ENCODE measurements around the gene WFS1. TPM values are rescaled to one million over a fixed set of nuclear protein-coding genes. Genes with fewer than 3 reads are reported as not detected.

WFS1 gene
- total and polyA plus RNA-seq, 10 donors = 4.9 to 62.2 (median 34.8) TPM

DNA sequence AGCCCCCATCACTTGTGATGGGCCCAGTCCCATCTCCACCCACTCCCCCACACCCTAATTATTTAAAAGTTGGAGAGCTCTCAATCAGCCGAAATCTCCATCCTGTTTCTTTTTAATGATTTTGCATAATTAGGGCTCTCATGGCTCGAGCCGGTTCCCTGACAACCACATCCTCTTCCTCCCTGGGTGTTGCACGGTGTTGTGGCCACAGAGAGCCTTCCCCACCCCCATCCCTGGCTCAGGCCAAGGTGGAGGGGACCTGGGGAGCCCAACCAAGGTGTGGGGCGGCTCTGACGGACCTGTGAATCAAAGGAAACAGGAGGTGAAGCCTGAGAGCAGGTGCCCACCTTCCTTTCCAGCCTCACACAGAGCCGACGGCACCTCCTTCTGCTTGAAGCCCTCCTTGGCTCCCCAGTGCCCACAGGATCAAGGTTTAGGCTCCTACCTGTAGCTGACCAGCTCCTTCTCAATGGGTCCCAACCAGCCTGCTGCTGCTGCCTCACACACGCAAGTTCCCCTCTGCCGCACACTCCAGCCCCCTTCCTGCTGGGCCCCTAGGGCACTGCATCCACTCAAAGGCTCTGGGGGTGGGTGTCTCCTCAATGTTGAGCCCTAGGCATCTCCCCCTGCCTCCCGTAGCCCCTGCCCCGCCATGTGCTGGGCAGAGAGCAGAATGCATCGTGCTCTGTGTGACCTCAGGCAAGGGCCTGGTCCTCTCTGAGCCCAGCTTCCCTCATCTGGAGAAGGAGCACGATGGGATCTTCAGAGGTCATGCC is 68.7 kb downstream of the WFS1 start:
- peak; percentile 66 for DNase-seq
- TF ChIP-seq, protein P1, sequence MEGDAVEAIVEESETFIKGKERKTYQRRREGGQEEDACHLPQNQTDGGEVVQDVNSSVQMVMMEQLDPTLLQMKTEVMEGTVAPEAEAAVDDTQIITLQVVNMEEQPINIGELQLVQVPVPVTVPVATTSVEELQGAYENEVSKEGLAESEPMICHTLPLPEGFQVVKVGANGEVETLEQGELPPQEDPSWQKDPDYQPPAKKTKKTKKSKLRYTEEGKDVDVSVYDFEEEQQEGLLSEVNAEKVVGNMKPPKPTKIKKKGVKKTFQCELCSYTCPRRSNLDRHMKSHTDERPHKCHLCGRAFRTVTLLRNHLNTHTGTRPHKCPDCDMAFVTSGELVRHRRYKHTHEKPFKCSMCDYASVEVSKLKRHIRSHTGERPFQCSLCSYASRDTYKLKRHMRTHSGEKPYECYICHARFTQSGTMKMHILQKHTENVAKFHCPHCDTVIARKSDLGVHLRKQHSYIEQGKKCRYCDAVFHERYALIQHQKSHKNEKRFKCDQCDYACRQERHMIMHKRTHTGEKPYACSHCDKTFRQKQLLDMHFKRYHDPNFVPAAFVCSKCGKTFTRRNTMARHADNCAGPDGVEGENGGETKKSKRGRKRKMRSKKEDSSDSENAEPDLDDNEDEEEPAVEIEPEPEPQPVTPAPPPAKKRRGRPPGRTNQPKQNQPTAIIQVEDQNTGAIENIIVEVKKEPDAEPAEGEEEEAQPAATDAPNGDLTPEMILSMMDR (IDR thresholded peaks at IDR 0.05 in 8 of 11, conservative IDR thresholded peaks at IDR 0.05 in 3 of 11) = no peak
- TF ChIP-seq POLR2AphosphoS5 (IDR thresholded peaks at IDR 0.05) = peak in 1 of 3 donors; percentile 23
- TF ChIP-seq POLR2A (IDR thresholded peaks at IDR 0.05) = no peak
- H3K9me3 ChIP-seq = peaks cover 0 to 9% (median 6%) of the 10 kb centered on the region in 8 donors
- WGBS, 5 donors = 34 to 48% (median 41%) methylated on average over 11 to 14 of the region's 14 CpGs
- H3K27me3 ChIP-seq (replicated peaks in 1 of 7) = peaks cover 0 to 79% (median 33%) of the 10 kb centered on the region in 7 donors
- no peaks in the 10 kb centered on the region for H3K36me3 ChIP-seq
- intact Hi-C loops (cut with DNase I; ENCODE audit: low total_unique reads) = no loop called here
- no peak overlapping the region for H3K27ac ChIP-seq
- H3K4me3 ChIP-seq = peak overlapping the region in 1 of 8 donors; percentile 34
- H3K4me1 ChIP-seq = peaks cover 0 to 18% (median 11%) of the 10 kb centered on the region in 6 donors

DNA sequence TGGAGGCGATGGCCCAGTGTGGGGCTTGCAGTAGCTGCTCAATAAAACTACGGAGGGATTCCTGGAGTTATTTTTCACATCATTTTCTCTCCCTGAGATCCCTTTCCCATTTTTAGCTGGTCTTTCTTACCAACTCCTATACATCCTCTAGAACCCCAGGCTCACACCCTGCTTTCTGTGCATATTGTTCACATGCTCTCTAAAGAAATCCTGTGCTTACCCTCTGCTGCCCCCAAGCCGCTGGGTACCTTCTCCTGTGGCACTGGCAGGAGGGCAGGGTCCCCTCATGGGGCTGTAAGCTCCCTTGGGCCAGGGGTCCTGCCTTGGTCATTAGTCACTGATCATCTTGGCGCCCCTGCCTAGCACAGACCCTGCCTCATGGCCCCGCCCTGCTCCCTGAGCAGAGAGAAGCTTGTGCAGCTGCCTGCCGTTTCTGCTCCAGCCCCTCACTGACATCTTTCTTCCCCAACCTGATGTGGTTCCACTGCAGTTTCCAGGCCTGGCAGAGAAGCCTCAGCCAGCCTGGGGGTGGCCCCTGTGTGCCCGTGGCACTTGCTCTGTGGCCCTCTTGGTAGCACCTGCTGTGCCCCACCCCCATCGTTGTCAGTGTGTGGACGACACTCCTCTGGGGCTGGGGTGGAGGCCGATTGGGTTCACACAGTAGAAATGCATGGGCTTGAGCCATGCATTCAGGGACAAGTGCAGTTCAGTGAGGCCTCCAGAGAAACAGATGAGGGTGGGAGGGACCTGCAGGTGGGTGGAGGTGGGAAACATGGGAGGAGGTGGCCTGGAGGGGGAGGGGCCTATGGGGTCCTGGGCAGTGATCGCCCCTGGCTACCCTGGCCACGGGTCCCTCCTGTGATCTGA is 69.5 kb downstream of the WFS1 start:
- no peaks in the 10 kb centered on the region for H3K36me3 ChIP-seq
- peaks cover 0 to 74% (median 33%) of the 10 kb centered on the region in 7 donors for H3K27me3 ChIP-seq (replicated peaks in 1 of 7)
- H3K4me1 ChIP-seq = peaks cover 0 to 18% (median 11%) of the 10 kb centered on the region in 6 donors
- peaks cover 0 to 2% (median under 1%) of the 10 kb centered on the region in 8 donors for H3K9me3 ChIP-seq
- H3K27ac ChIP-seq = no peak overlapping the region
- H3K4me3 ChIP-seq = no peak overlapping the region
- TF ChIP-seq POLR2AphosphoS5 (IDR thresholded peaks at IDR 0.05) = no peak
- TF ChIP-seq, protein P1 (IDR thresholded peaks at IDR 0.05 in 8 of 11, conservative IDR thresholded peaks at IDR 0.05 in 3 of 11) = no peak
- no peak for TF ChIP-seq POLR2A (IDR thresholded peaks at IDR 0.05)
- intact Hi-C loops (cut with DNase I; ENCODE audit: low total_unique reads) = no loop called here
- WGBS, 5 donors = 68 to 80% (median 74%) methylated on average over 12 of the region's 12 CpGs
- DNase-seq = peak; percentile 59

DNA sequence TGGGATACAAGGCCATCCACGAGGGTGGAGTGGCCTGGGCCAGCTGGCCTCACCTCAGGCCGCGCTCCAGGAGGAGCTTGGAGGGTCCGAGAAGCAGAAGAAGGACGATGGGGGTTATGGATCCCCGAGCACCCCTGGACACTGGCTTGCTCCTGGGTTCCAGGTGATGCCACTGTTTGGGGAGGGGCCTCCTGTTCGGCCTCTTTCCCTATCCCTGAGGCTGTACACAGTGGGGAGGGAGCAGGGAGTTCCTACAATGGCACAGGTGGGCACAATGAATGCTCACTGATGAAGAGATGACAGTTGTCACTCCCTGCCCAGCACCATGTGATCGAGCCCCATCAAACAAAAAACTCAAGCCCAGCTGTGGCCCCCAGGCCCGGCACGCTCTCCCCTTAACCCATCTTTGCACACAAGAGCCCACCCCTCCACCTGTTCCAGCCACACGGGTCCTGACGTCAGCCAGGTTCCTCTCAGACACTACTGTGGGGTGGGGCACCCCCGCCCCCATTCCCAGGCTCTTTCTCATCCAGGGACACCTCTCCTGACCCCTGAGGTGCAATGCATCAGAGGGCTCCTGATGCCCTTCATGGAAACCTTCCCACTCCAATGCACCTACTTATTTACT is 70.3 kb downstream of the WFS1 start:
- WGBS, 5 donors = 78 to 87% (median 82%) methylated on average over 11 to 13 of the region's 13 CpGs
- DNase-seq = peak; percentile 59

More for the DNA sequence above, 70.3 kb downstream of the WFS1 start:
- Histone ChIP-seq H3K27ac (no peak overlapping the region), H3K36me3 (no peaks in the 10 kb centered on the region), H3K4me1 (peaks cover 0 to 18% (median 11%) of the 10 kb centered on the region in 6 donors), H3K27me3 (replicated peaks in 1 of 7) (peaks cover 0 to 67% (median 33%) of the 10 kb centered on the region in 7 donors), H3K4me3 (no peak overlapping the region), H3K9me3 (peaks cover 0 to under 1% (median 0%) of the 10 kb centered on the region in 8 donors)
- intact Hi-C loops (cut with DNase I; ENCODE audit: low total_unique reads) = no loop called here
- TF ChIP-seq POLR2AphosphoS5 (IDR thresholded peaks at IDR 0.05) (no peak), POLR2A (IDR thresholded peaks at IDR 0.05) (no peak)
- TF ChIP-seq, protein P1 (IDR thresholded peaks at IDR 0.05 in 8 of 11, conservative IDR thresholded peaks at IDR 0.05 in 3 of 11) = no peak
